ENCODE data around the gene SH2D3C.

The SH2D3C gene

GRCh38 chr9:127796225-127796813, 17.9 kb upstream of the SH2D3C start:
- no peak for TF ChIP-seq CTCF (IDR thresholded peaks at IDR 0.05; ENCODE audit: low read depth, low read length)
- DNase-seq (ENCODE audit: low read depth in 2 of 2): peak in 1 of 2 donors; percentile 35
- no peak overlapping the region for H3K4me3 ChIP-seq (replicated peaks in 1 of 2; ENCODE audit: low read depth in 2 of 2, low read length in 2 of 2)

GRCh38 chr9:127794001-127794791, 15.7 kb upstream of the SH2D3C start:
- TF ChIP-seq CTCF (IDR thresholded peaks at IDR 0.05; ENCODE audit: low read depth, low read length): no peak
- H3K4me3 ChIP-seq (replicated peaks in 1 of 2; ENCODE audit: low read depth in 2 of 2, low read length in 2 of 2): no peak overlapping the region
- DNase-seq (ENCODE audit: low read depth in 2 of 2): no peak

- no peak overlapping the region for H3K4me3 ChIP-seq (replicated peaks in 1 of 2; ENCODE audit: low read depth in 2 of 2, low read length in 2 of 2)
- TF ChIP-seq CTCF (IDR thresholded peaks at IDR 0.05; ENCODE audit: low read depth, low read length): no peak
- DNase-seq (ENCODE audit: low read depth in 2 of 2): no peak
Measured at GRCh38 chr9:127793093-127793708, 14.7 kb upstream of the SH2D3C start.

- no peak for TF ChIP-seq CTCF (IDR thresholded peaks at IDR 0.05; ENCODE audit: low read depth, low read length)
- no peak for DNase-seq (ENCODE audit: low read depth in 2 of 2)
- no peak overlapping the region for H3K4me3 ChIP-seq (replicated peaks in 1 of 2; ENCODE audit: low read depth in 2 of 2, low read length in 2 of 2)
Measured at GRCh38 chr9:127792417-127793031, 14.1 kb upstream of the SH2D3C start.

GRCh38 chr9:127791085-127791484, 12.6 kb upstream of the SH2D3C start:
- no peak for TF ChIP-seq CTCF (IDR thresholded peaks at IDR 0.05; ENCODE audit: low read depth, low read length)

GRCh38 chr9:127790094-127790855, 11.8 kb upstream of the SH2D3C start:
- H3K4me3 ChIP-seq (replicated peaks in 1 of 2; ENCODE audit: low read depth in 2 of 2, low read length in 2 of 2): no peak overlapping the region
- TF ChIP-seq CTCF (IDR thresholded peaks at IDR 0.05; ENCODE audit: low read depth, low read length): no peak
- no peak for DNase-seq (ENCODE audit: low read depth in 2 of 2)

More at GRCh38 chr9:127791085-127791484, 12.6 kb upstream of the SH2D3C start:
- no peak overlapping the region for H3K4me3 ChIP-seq (replicated peaks in 1 of 2; ENCODE audit: low read depth in 2 of 2, low read length in 2 of 2)
- no peak for DNase-seq (ENCODE audit: low read depth in 2 of 2)

All from cardiac fibroblast (primary cell).